Left ventricle myocardium inferior (tissue), 1 donor: ENCODE results near the gene RGL2. TPM values are rescaled to one million over a fixed set of nuclear protein-coding genes. Genes with fewer than 3 reads are reported as not detected.

Source experiments
- DNase-seq: peaks from one replicate; pipeline ENCODE4 v3.0.0-alpha.2; 2020
- H3K27ac ChIP-seq: fragments of 200-600 bp; replicated peaks from 2 replicates; pipeline ENCODE4 v1.8.0; 2021
- H3K27me3 ChIP-seq: fragments of 200-600 bp; 2 replicates; pipeline ENCODE4 v1.8.0; 2021; ENCODE audit warnings: low read depth
- H3K36me3 ChIP-seq: fragments of 200-600 bp; 2 replicates; pipeline ENCODE4 v1.8.0; 2021
- H3K4me1 ChIP-seq: fragments of 200-600 bp; 2 replicates; pipeline ENCODE4 v1.8.0; 2021
- H3K4me3 ChIP-seq: fragments of 200-600 bp; 2 replicates; pipeline ENCODE4 v1.8.0; 2021; ENCODE audit warnings: mild to moderate bottlenecking, moderate library complexity
- H3K9me3 ChIP-seq: fragments of 200-600 bp; replicated peaks from 2 replicates; pipeline ENCODE4 v1.8.0; 2021
- intact Hi-C: fragments of 100-400 bp; cut with micrococcal nuclease; formaldehyde crosslinking; loops from one replicate; pipeline ENCODE4 v1.11.0; 2022
- total RNA-seq: library from RNA; stranded (reverse); fragmentation: NEBNext Ultra II Directional; extraction: Animal tissue kit (Norgen Biotek cat#: 25700); gene quantifications from one replicate; pipeline ENCODE4 v1.2.1, GENCODE V29; 2021
- TF ChIP-seq, protein P1 (sequence below): fragments of 200-600 bp; IDR thresholded peaks from 2 replicates; pipeline ENCODE4 v1.8.0; 2021; ENCODE audit warnings: antibody characterized with exemption, mild to moderate bottlenecking, borderline replicate concordance
- donor health status: DM: no; HTN: yes; CAD: no; lungs with severe emphysema.

RGL2 gene
- total RNA-seq, 1 donor from 2014 or later, result 59.4 TPM

DNA sequence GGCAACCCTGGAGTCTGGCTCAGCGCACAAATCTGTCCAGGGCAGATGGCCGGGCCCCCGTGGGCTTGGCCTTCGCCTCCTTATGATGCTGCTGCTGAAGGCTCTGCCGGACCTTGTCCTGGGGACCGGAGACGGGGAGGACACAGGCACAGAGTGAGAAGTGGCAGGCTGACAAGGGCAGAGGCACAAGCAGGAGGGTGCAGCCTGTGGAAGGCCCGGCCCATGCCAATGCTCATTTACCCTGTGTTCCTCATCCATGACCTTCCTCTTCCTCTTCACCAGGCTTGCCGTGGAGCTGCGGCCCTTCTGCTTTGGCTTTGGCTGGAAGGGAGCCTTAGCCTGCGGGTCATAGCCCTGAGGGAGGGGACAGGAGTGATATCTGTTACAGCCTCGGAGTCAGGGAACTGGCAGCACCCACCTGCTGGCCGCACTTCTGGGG lies 19.5 kb downstream of the RGL2 start:
- Histone ChIP-seq H3K27ac (peak overlapping the region; percentile 97), H3K4me3 (no peak overlapping the region), H3K9me3 (no peaks in the 10 kb centered on the region), H3K4me1 (peaks cover 53% of the 10 kb centered on the region), H3K27me3 (no peaks in the 10 kb centered on the region), H3K36me3 (peaks cover 71% of the 10 kb centered on the region)
- DNase-seq, result no peak
- TF ChIP-seq, protein P1, sequence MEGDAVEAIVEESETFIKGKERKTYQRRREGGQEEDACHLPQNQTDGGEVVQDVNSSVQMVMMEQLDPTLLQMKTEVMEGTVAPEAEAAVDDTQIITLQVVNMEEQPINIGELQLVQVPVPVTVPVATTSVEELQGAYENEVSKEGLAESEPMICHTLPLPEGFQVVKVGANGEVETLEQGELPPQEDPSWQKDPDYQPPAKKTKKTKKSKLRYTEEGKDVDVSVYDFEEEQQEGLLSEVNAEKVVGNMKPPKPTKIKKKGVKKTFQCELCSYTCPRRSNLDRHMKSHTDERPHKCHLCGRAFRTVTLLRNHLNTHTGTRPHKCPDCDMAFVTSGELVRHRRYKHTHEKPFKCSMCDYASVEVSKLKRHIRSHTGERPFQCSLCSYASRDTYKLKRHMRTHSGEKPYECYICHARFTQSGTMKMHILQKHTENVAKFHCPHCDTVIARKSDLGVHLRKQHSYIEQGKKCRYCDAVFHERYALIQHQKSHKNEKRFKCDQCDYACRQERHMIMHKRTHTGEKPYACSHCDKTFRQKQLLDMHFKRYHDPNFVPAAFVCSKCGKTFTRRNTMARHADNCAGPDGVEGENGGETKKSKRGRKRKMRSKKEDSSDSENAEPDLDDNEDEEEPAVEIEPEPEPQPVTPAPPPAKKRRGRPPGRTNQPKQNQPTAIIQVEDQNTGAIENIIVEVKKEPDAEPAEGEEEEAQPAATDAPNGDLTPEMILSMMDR, result no peak
- intact Hi-C loops, result no loop called here

DNA sequence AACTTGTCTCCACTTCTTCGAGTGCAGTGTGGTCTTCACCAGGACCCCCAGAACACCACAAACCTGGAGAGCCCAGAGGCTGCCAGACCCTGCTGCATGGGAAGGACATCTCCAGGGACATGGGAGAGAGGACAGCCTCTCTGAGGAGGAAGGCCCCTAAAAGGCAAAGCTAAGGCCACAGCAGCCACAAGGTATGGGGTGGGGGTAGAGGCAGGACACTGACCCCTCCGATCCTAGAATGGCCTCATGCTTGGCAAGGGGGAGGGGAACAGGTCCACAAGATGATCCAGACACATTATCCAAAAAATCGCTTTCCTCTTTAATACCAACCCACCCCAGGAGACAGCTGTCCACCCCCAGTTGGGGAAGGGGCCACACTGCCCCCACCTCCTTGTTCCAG lies 19.9 kb downstream of the RGL2 start:
- peaks cover 58% of the 10 kb centered on the region for H3K4me1 ChIP-seq
- H3K4me3 ChIP-seq, result no peak overlapping the region
- intact Hi-C loops, result no loop called here
- no peaks in the 10 kb centered on the region for H3K27me3 ChIP-seq
- TF ChIP-seq, protein P1, result no peak
- peaks cover 71% of the 10 kb centered on the region for H3K36me3 ChIP-seq
- no peak for DNase-seq
- H3K9me3 ChIP-seq, result no peaks in the 10 kb centered on the region
- peak overlapping the region; percentile 97 for H3K27ac ChIP-seq

DNA sequence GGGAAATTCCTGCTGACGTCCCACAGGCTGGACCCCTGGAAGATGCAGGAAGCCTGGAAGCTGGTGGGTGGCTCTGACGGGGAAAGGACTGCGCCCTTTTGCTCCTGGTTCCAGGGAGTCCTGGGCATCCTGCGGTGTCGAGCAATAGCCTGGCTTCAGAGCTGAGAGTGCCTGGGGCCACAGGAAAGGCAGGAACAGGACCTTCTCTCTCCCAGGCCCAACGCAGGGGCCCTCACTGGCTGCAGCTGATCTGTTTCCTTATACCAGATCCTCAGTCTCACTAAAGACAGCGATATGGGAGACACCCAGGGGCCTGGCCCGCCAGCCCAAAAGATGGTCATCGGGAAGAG lies 20.4 kb downstream of the RGL2 start:
- no peaks in the 10 kb centered on the region for H3K9me3 ChIP-seq
- peaks cover 62% of the 10 kb centered on the region for H3K4me1 ChIP-seq
- peak overlapping the region; percentile 88 for H3K4me3 ChIP-seq
- peaks cover 71% of the 10 kb centered on the region for H3K36me3 ChIP-seq
- TF ChIP-seq, protein P1, result no peak
- no peaks in the 10 kb centered on the region for H3K27me3 ChIP-seq
- peak overlapping the region; percentile 97 for H3K27ac ChIP-seq
- intact Hi-C loops, result no loop called here
- no peak for DNase-seq

DNA sequence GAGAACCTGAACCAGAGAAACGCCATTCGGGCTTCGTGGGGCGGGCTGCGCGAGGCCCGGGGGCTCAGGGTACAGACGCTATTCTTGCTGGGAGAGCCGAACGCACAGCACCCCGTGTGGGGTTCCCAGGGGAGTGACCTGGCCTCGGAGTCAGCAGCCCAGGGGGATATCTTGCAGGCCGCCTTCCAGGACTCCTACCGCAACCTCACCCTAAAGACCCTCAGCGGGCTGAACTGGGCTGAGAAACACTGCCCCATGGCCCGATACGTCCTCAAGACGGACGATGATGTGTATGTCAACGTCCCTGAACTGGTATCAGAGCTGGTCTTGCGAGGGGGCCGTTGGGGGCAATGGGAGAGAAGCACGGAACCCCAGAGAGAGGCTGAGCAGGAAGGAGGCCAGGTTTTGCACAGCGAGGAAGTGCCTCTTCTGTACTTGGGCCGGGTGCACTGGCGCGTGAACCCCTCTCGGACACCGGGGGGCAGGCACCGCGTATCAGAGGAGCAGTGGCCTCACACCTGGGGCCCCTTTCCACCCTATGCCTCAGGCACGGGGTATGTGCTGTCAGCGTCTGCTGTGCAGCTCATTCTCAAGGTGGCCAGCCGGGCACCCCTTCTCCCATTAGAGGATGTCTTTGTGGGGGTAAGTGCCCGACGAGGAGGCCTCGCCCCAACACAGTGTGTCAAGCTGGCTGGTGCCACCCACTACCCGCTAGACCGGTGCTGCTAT lies 20.9 kb downstream of the RGL2 start:
- DNase-seq, result no peak
- TF ChIP-seq, protein P1, result no peak
- H3K36me3 ChIP-seq, result peaks cover 71% of the 10 kb centered on the region
- H3K27ac ChIP-seq, result peak overlapping the region; percentile 97
- H3K4me1 ChIP-seq, result peaks cover 67% of the 10 kb centered on the region
- H3K27me3 ChIP-seq, result no peaks in the 10 kb centered on the region
- peak overlapping the region; percentile 88 for H3K4me3 ChIP-seq
- no peaks in the 10 kb centered on the region for H3K9me3 ChIP-seq
- intact Hi-C loops, result no loop called here

DNA sequence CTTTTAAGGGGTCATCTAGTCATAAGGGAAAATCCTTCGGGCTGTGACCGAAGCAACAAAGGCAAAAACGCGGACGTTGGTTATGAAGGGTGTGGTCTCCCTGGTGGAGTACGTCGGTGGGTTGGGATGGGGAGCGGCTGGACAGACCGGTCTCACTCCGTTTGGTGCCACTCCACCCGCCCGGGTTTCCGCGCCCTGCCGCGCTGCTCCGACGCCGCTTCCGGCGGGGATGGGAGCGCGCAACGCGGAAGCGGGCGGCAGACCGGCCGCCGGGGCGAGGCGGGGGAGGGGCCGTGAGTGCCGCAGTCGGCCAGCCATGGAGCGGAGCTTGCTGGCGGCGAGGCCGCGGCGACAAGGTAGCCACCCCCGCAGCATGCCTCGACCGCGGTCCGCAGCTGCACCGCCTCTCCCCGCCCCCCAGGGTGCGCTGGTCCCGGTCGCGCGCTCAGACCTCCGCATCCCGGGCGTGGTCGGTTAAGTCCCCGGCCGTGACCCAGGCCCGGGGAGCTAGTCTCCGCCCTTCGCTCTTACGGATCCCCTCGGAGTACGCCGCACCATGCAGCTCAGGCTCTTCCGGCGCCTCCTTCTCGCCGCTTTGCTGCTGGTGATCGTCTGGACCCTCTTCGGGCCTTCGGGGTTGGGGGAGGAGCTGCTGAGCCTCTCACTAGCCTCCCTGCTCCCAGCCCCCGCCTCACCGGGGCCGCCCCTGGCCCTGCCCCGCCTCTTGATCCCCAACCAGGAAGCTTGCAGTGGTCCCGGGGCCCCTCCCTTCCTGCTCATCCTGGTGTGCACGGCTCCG lies 21.7 kb downstream of the RGL2 start, which contains the start of gene B3GALT4:
B3GALT4 (plus strand) TSS at position 260 of the 799 bp plus-strand sequence; CDS start at position 557, 297 bp downstream.
- peaks cover 69% of the 10 kb centered on the region for H3K36me3 ChIP-seq
- intact Hi-C loops, result no loop called here
- H3K4me1 ChIP-seq, result peaks cover 75% of the 10 kb centered on the region

More for the DNA sequence above, 21.7 kb downstream of the RGL2 start, which contains the start of gene B3GALT4:
- Histone ChIP-seq H3K9me3 (no peaks in the 10 kb centered on the region), H3K27ac (peak within 1 kb of the TSS; percentile 97), H3K4me3 (peak within 1 kb of the TSS; percentile 88), H3K27me3 (no peaks in the 10 kb centered on the region)
- TF ChIP-seq, protein P1, result peak; percentile 74
- DNase-seq, result peak; percentile 78
